SK-N-SH (cell line): ENCODE data around the gene SFMBT2. TPM values are rescaled to one million over a fixed set of nuclear protein-coding genes. Genes with fewer than 3 reads are reported as not detected.
"Not testable (repeated sequence)": the region's sequence is repeated elsewhere in the genome, so short reads cannot be mapped to it uniquely, and the experiment has no call there.

Experiments used
- CTCF ChIA-PET: fragments of 300-600, 350-600 bp; formaldehyde crosslinking; extraction: SDS; loops from one replicate; lab custom pipeline; 2021; lab: Yijun Ruan, JAX
- POLR2A ChIA-PET: fragments of 350-600 bp; sonication (Branson Sonifier 250); formaldehyde crosslinking; extraction: SDS; loops from one replicate; lab custom pipeline; 2020; ENCODE audit warnings: antibody characterized with exemption, inconsistent platforms; lab: Yijun Ruan, JAX
- DNase-seq: peaks from one replicate; pipeline ENCODE4 v3.0.0; 2012
- H2AFZ ChIP-seq: fragments of 200-600 bp; sonication (generic); 2 replicates; pipeline ENCODE4 v1.8.1; 2016; ENCODE audit warnings: antibody characterized with exemption, mild to moderate bottlenecking, low read depth
- H3F3A ChIP-seq: fragments of 200-600 bp; sonication (generic); replicated peaks from 2 replicates; pipeline ENCODE3; 2016; ENCODE audit warnings: antibody characterized with exemption, mild to moderate bottlenecking; ENCODE audit not compliant: insufficient read depth
- H3K27ac ChIP-seq, 2 experiments: fragments of 200-500 bp in 1 of 2; fragments of 200-600 bp in 1 of 2; sonication (Bioruptor generic) in 1 of 2; sonication (generic), shearing (Covaris generic) in 1 of 2; 2 replicates each; pipeline versions ENCODE4 v1.5.1 to v1.6.1; 2014 to 2016; ENCODE audit warnings: low read depth in 2 of 2, inconsistent platforms in 1 of 2, low read length in 1 of 2, mild to moderate bottlenecking in 1 of 2, mixed read lengths in 1 of 2
- H3K27me3 ChIP-seq: fragments of 200-600 bp; sonication (generic), shearing (Covaris generic); 2 replicates; pipeline ENCODE4 v1.6.1; 2016; ENCODE audit warnings: mixed run types; ENCODE audit not compliant: insufficient read depth
- H3K36me3 ChIP-seq, 2 experiments: fragments of 200-500 bp in 1 of 2; fragments of 200-600 bp in 1 of 2; sonication (Bioruptor generic) in 1 of 2; sonication (generic) in 1 of 2; replicated peaks in 1 of 2; 2 replicates each; pipeline versions ENCODE3 to v1.5.1; 2014 to 2016; ENCODE audit warnings: low read length in 1 of 2, mild to moderate bottlenecking in 1 of 2; ENCODE audit not compliant: insufficient read depth in 2 of 2, control insufficient read depth in 1 of 2
- H3K4me1 ChIP-seq, 2 experiments: fragments of 200-500 bp in 1 of 2; fragments of 200-600 bp in 1 of 2; sonication (Bioruptor generic) in 1 of 2; sonication (generic), shearing (Covaris generic) in 1 of 2; 2 replicates each; pipeline versions ENCODE4 v1.5.1 to v1.6.1; 2014 to 2016; ENCODE audit warnings: low read depth in 1 of 2, low read length in 1 of 2, mixed run types in 1 of 2; ENCODE audit not compliant: insufficient read depth in 2 of 2, control insufficient read depth in 1 of 2
- H3K4me2 ChIP-seq: fragments of 200-600 bp; sonication (generic), shearing (Covaris generic); 2 replicates; pipeline ENCODE4 v1.6.1; 2017; ENCODE audit warnings: mixed run types
- H3K4me3 ChIP-seq, 2 experiments: fragments of 200-500 bp in 1 of 2; fragments of 200-600 bp in 1 of 2; sonication (Bioruptor generic) in 1 of 2; sonication (generic), shearing (Covaris generic) in 1 of 2; 2 replicates each; pipeline versions ENCODE4 v1.5.1 to v1.8.1; 2014 to 2016; ENCODE audit warnings: low read depth in 2 of 2, inconsistent platforms in 1 of 2, low read length in 1 of 2, mild to moderate bottlenecking in 1 of 2, mixed read lengths in 1 of 2, moderate library complexity in 1 of 2
- H3K79me2 ChIP-seq: fragments of 200-600 bp; sonication (generic); 2 replicates; pipeline ENCODE4 v1.8.1; 2017; ENCODE audit warnings: mild to moderate bottlenecking; ENCODE audit not compliant: insufficient read depth
- H3K9ac ChIP-seq: fragments of 200-600 bp; sonication (generic); 2 replicates; pipeline ENCODE4 v1.6.1; 2017; ENCODE audit warnings: mixed run types
- H3K9me2 ChIP-seq: fragments of 200-600 bp; sonication (generic); 2 replicates; pipeline ENCODE4 v1.6.1; 2017; ENCODE audit warnings: mixed run types
- H3K9me3 ChIP-seq: fragments of 200-600 bp; sonication (generic); 2 replicates; pipeline ENCODE4 v1.6.1; 2017; ENCODE audit warnings: mixed run types, mild to moderate bottlenecking, moderate library complexity
- H4K20me1 ChIP-seq: fragments of 200-600 bp; sonication (generic); 2 replicates; pipeline ENCODE4 v1.6.1; 2017; ENCODE audit warnings: mild to moderate bottlenecking, mixed run types; ENCODE audit not compliant: insufficient read depth
- EP300 ChIP-seq, 2 experiments: IDR thresholded peaks; 2 replicates each; pipeline versions ENCODE4 v1.4.0 to v1.6.1; 2012; ENCODE audit warnings: borderline replicate concordance in 1 of 2, low read depth in 1 of 2, low read length in 1 of 2
- FOSL2 ChIP-seq: IDR thresholded peaks from 2 replicates; pipeline ENCODE4 v1.4.0; 2012; ENCODE audit warnings: low read depth, mild to moderate bottlenecking, moderate library complexity, borderline replicate concordance
- FOXM1 ChIP-seq: IDR thresholded peaks from 2 replicates; pipeline ENCODE4 v1.4.0; 2012; ENCODE audit warnings: low read depth, mild to moderate bottlenecking
- JUND ChIP-seq: IDR thresholded peaks from 2 replicates; pipeline ENCODE4 v1.4.0; 2012
- MXI1 ChIP-seq: IDR thresholded peaks from 2 replicates; pipeline ENCODE4 v1.6.1; 2012; ENCODE audit warnings: mild to moderate bottlenecking, low read depth, low read length, improper control_type of control experiment
- PBX3 ChIP-seq: IDR thresholded peaks from 2 replicates; pipeline ENCODE4; 2012
- RCOR1 ChIP-seq: fragments of 150-350 bp; IDR thresholded peaks from 2 replicates; pipeline ENCODE4 v1.6.1; 2017; ENCODE audit warnings: antibody characterized with exemption, low read length
- RFX5 ChIP-seq: IDR thresholded peaks from 2 replicates; pipeline ENCODE4 v1.6.1; 2012; ENCODE audit warnings: mild to moderate bottlenecking, improper control_type of control experiment, low read length
- RXRA ChIP-seq: IDR thresholded peaks from 2 replicates; pipeline ENCODE4 v1.4.0; 2012; ENCODE audit warnings: low read depth, mild to moderate bottlenecking, borderline replicate concordance
- TAF1 ChIP-seq: IDR thresholded peaks from 2 replicates; pipeline ENCODE4 v1.6.1; 2012; ENCODE audit warnings: low read depth, mild to moderate bottlenecking, low read length, moderate library complexity, borderline replicate concordance
- USF2 ChIP-seq: fragments of 150-350 bp; IDR thresholded peaks from 2 replicates; pipeline ENCODE4 v1.6.1; 2017; ENCODE audit warnings: antibody characterized with exemption, low read length, low read depth, borderline replicate concordance
- WGBS: methylation state at CpG from one replicate; pipeline ENCODE4 v1.1.6; 2017; ENCODE audit warnings: low lambda C conversion rate; 5-methylcytosine and 5-hydroxymethylcytosine counted together
- polyA plus RNA-seq, 3 experiments: library from polyadenylated mRNA; depleted of rRNA; stranded (reverse); fragments of >200 nt; gene quantifications; 2 replicates each; pipeline ENCODE4 v1.2.3, GENCODE V29; 2012
- TF ChIP-seq, protein P1 (sequence below): IDR thresholded peaks from 2 replicates; pipeline ENCODE4 v1.4.0; 2012; ENCODE audit warnings: low read depth, borderline replicate concordance

The SFMBT2 gene
- polyA plus RNA-seq, 1 of the 3 experiments (the other 2 are of a cell fraction), result 0.20 TPM

DNA sequence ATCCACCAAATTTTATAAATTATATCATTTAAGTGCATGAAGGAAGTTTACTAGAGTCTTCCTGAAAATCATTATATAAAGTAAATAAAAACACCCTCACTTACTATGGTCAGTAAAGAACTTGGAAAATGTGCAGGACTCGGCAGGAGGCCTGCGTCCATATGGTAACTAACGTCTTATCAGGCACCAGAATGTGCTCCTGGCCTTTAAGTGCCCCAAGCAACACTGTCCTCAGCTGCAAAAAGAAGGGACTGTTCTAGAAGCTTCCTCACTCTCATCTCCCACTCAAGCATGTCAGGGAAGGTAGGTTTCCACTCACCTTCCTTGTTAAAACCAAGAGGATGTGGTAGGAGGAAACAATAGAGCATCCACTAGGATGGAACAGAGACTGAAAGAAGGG lies 11.3 kb downstream of the SFMBT2 start:
- 61% methylated on average over 3 of the region's 3 CpGs for WGBS
- H3K9me3 ChIP-seq, result no peaks in the 10 kb centered on the region
- no peak overlapping the region for H3K4me2 ChIP-seq
- no peak overlapping the region for H3K4me3 ChIP-seq
- H2AFZ ChIP-seq, result no peak overlapping the region
- POLR2A ChIA-PET, result interaction anchor here (0.6 kb wide), 1 partner anchor 135 kb away, joined by 3 read pairs; no protein-coding TSS in a partner anchor
- H3K27ac ChIP-seq, result peak overlapping the region in 1 of 2 experiments; percentile 40; a peak in 1 of 4 replicates
- H3K36me3 ChIP-seq, result no peaks in the 10 kb centered on the region
- H3K27me3 ChIP-seq, result no peaks in the 10 kb centered on the region
- no peaks in the 10 kb centered on the region for H3K79me2 ChIP-seq
- no peak for DNase-seq
- H3K4me1 ChIP-seq, result peaks cover 0 to 17% of the 10 kb centered on the region in 2 experiments; a peak in 1 of 4 replicates
- H3K9ac ChIP-seq, result no peak overlapping the region
- TF ChIP-seq PBX3 (no peak), JUND (no peak), MXI1 (no peak), FOXM1 (no peak), RFX5 (no peak), TAF1 (no peak)
- H3F3A ChIP-seq, result no peaks in the 10 kb centered on the region
- CTCF ChIA-PET, result interaction anchor here (0.7 to 1.6 kb wide), 3 partner anchors 9 to 278 kb away, joined by 3 to 7 read pairs (median 6); no protein-coding TSS in a partner anchor
- no peaks in the 10 kb centered on the region for H3K9me2 ChIP-seq
- no peaks in the 10 kb centered on the region for H4K20me1 ChIP-seq

DNA sequence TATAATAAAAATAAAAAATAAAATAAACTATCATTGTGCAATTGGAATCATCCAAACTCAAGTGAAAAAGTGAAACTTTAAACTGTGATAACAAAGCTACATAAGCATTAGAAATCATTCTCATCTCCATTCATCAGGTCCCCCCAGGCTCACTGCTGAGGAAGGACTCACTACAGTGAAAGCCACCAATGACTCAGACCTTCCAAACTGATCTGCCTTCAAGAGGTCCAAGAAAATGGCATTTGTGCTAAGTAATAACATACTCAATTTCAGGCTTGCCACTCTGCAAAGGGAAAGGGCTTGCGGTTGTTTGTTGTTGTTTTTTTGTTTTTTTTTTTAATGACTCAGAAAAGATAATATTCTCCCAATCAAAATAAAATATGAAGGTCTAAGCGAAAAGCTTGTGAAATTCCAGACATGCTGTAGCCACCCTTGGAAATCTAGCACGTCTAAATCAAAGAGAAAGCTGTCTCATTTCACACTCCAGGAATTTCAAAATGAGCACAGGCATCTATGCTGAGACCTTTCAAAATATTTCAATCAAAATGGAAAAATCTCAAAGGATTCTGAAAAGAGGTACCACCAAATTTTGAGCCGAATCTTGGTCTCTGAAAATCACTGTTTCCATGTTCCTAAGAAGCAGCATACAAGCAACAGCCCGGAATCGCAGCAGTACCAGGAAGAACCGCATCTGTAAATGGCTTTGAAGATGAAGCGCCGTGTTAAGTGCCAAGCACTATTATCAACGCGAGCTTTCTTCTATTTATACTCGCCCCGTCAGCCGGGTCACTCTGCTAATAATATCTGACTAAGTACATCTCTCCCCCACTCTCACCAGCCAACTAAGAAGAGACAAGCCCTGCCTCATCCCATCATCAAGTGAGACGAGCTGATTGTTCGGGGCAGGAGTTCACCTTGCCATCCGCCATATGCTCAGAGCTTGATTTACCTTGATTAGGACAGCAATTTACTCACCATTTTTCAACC lies 13.5 kb downstream of the SFMBT2 start:
- Histone ChIP-seq H3K4me3 (no peak overlapping the region), H3F3A (no peaks in the 10 kb centered on the region), H3K4me1 (peaks cover 0 to 17% of the 10 kb centered on the region in 2 experiments; a peak in 1 of 4 replicates), H3K36me3 (no peaks in the 10 kb centered on the region), H3K9me2 (no peaks in the 10 kb centered on the region), H3K27ac (no peak overlapping the region), H3K9ac (no peak overlapping the region), H3K4me2 (no peak overlapping the region), H3K27me3 (no peaks in the 10 kb centered on the region), H3K9me3 (no peaks in the 10 kb centered on the region), H3K79me2 (no peaks in the 10 kb centered on the region), H4K20me1 (no peaks in the 10 kb centered on the region), H2AFZ (no peak overlapping the region)
- 70% methylated on average over 17 of the region's 17 CpGs for WGBS
- DNase-seq, result no peak
- ChIA-PET CTCF (interaction anchor here (0.5 to 2.1 kb wide), 3 partner anchors 8 to 276 kb away, joined by 3 to 7 read pairs (median 4); no protein-coding TSS in a partner anchor), POLR2A (no interaction called here)
- TF ChIP-seq RXRA (no peak), EP300 (IDR thresholded peaks at IDR 0.05; ENCODE audit: borderline replicate concordance in 1 of 2, low read depth in 1 of 2, low read length in 1 of 2) (no peak), FOXM1 (no peak), FOSL2 (no peak), USF2 (no peak), PBX3 (no peak), RCOR1 (no peak)
- TF ChIP-seq, protein P1, sequence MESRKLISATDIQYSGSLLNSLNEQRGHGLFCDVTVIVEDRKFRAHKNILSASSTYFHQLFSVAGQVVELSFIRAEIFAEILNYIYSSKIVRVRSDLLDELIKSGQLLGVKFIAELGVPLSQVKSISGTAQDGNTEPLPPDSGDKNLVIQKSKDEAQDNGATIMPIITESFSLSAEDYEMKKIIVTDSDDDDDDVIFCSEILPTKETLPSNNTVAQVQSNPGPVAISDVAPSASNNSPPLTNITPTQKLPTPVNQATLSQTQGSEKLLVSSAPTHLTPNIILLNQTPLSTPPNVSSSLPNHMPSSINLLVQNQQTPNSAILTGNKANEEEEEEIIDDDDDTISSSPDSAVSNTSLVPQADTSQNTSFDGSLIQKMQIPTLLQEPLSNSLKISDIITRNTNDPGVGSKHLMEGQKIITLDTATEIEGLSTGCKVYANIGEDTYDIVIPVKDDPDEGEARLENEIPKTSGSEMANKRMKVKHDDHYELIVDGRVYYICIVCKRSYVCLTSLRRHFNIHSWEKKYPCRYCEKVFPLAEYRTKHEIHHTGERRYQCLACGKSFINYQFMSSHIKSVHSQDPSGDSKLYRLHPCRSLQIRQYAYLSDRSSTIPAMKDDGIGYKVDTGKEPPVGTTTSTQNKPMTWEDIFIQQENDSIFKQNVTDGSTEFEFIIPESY, result no peak

DNA sequence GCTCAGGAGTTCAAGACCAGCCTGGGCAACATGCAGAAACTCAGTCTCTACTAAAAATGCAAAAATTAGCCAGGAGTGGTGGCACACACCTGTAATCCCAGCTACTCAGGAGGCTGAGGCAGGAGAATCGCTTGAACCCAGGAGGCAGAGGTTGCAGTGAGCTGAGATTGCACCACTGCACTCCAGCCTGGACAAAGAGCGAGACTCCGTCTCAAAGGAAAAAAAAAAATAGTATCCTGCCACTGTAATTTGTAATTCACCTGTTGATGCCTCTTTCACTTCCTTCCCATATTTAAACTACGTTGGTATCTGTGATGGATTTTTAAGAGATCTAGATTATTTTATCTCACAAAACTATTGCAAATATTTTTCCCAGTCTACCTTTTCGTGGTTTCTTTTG lies 18.5 kb downstream of the SFMBT2 start:
- H3K27me3 ChIP-seq, H3K4me2 ChIP-seq, H3F3A ChIP-seq, H3K9me3 ChIP-seq, H3K4me1 ChIP-seq, H3K36me3 ChIP-seq, H3K27ac ChIP-seq, H3K9me2 ChIP-seq, H2AFZ ChIP-seq, H3K4me3 ChIP-seq, DNase-seq, H3K79me2 ChIP-seq, POLR2A ChIA-PET, H3K9ac ChIP-seq, CTCF ChIA-PET, H4K20me1 ChIP-seq: not testable (repeated sequence)
- 49% methylated on average over 5 of the region's 5 CpGs for WGBS
